Stimulated activated CD8-positive, alpha-beta memory T cell treated with anti-CD3 and anti-CD28 coated beads, Interleukin-15, amount 100 ng/mL, for 48 hours (primary cell): ENCODE data around the gene SPATA33.
"Not testable (repeated sequence)": the region's sequence is repeated elsewhere in the genome, so short reads cannot be mapped to it uniquely, and the experiment has no call there.

Experiments
- DNase-seq, 2 donors: peaks; one replicate each; pipeline ENCODE4 v3.0.0-alpha.2; 2020; ENCODE audit warnings: low read depth in 2 of 2

SPATA33 gene

DNA sequence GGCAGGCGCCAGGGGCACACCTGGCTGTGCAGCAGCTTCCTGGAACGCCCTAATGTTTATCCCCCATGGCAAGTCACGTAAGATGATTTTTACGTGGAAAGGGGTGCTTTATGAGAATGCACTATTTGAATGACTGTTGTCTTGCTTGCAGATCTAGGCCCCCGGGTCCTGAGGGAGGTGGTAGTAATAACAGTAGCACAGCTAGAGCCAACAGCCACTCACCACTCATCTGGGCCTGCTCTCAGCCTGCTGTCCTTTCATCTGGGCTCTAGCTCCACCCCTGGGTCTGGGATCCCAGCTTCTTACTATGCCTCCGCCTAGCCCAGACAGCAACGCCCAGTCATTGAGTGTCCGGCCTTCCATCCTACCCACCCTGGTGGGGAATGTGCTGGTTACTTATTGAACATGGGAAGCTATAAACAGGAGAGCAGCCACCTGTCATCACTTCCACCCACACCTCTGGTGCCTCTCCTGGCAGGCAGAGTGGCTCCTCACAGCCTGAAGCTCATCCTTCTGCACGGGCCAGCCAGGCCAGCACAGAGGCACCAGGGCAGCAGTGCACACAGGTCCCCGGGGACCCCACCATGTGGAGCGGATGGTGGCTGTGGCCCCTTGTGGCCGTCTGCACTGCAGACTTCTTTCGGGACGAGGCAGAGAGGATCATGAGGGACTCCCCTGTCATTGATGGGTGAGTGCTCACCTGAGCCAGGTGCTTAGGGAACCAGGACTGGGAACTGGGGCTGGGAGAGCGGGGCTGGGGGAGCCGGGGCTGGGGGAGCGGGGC is 27.6 kb upstream of the SPATA33 start:
- DNase-seq: no peak

DNA sequence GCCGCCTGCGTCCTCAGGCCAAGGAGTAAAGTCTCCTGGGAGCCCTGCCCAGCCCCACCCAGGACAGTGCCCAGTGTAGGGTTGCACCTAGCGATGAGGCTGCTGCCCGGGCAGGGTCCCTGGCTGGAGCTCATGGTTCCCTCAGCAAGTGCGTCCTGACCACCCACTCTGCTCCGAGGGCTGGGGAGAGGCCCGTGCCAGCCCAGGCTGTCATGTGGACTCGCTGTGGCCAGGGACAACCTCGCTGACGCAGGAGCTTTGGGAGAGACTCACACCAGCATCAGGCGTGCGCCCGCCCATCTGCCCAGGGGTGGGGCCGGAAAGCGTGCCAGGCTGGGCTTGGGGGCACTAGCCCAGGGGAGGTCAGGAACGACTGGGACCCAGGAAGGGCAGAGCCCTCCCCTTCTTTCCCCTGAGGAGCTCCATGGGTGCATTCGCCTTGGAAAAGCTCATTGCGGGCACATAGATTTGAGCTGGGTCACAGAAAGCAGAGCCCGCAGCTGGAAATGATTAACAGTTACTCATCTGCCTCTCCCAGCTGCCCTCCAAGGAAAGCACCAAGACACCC is 24.5 kb upstream of the SPATA33 start:
- DNase-seq: no peak

DNA sequence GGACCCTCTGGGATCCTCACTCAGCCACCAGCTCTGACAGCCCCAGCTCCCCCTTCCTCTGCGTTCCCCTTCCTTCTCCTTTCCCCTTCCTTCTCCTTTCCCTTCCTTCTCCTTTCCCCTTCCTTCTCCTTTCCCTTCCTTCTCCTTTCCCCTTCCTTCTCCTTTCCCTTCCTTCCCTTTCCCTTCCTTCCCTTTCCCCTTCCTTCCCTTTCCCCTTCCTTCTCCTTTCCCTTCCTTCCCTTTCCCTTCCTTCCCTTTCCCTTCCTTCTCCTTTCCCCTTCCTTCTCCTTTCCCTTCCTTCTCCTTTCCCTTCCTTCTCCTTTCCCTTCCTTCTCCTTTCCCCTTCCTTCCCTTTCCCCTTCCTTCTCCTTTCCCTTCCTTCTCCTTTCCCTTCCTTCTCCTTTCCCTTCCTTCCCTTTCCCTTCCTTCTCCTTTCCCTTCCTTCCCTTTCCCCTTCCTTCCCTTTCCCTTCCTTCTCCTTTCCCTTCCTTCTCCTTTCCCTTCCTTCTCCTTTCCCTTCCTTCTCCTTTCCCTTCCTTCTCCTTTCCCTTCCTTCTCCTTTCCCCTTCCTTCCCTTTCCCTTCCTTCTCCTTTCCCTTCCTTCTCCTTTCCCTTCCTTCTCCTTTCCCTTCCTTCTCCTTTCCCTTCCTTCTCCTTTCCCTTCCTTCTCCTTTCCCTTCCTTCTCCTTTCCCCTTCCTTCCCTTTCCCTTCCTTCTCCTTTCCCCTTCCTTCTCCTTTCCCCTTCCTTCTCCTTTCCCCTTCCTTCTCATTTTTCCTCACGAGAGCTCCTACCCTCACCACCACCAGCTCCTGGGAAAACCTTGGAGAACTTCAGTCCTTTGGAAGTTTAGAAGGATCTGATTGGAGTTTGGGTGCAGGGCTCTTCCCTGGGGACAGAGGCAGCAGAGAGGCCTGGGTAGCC is 22.9 kb upstream of the SPATA33 start:
- not testable (repeated sequence) for DNase-seq

DNA sequence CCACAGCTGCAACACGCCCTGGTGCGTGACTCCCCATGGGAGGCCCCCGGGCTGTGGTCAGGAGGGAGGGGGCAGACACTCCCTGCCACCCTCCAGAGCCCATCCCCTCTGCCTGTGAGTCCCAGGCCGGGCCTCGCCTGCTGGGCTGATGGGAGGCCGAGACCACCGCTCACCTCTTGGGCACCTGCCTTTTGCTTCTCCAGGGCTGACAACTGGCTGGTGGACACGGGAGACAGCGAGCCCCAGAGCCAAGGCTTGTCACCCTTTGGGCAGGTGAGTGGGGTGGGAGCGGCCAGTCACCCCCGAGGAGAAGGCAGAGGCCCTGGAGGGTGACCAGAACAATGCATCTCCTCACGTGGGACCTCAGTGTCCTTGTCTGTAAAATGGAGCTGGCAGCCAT is 21.0 kb upstream of the SPATA33 start:
- no peak for DNase-seq

DNA sequence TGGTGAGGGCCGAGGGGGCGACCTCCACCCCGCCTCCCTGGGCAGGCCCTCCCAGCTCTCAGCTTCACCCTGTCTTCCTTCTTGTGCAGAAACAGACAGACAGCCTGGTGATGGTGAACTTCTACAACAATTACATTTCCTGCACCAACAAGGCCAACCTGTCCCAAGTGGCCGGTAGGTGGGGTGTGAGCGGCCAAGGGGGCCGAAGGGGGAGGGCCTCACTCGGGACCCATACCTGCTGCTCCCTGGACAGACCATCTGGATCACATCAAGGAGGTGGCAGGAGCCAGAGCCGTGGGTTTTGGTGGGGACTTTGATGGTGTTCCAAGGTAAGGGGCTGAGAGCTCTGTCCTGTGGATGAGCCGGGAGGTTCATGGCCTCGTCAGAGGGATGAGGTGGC is 20.3 kb upstream of the SPATA33 start:
- DNase-seq: no peak

DNA sequence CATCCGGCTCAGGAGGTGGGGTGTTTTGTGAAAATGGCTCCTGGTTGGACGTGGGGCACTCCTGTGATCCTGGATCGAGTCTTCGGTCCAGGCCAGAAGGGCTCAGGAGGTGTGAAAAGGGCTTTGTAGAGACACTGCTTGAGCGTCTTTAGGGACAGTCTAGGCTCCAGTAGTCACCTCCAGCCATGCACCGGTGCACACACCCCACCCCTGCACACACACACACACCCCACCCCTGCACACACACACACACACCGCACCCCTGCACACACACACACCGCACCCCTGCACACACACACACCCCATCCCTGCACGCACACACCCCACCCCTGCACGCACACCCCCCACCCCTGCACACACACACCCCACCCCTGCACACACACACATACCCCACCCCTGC is 19.2 kb upstream of the SPATA33 start:
- no peak for DNase-seq

DNA sequence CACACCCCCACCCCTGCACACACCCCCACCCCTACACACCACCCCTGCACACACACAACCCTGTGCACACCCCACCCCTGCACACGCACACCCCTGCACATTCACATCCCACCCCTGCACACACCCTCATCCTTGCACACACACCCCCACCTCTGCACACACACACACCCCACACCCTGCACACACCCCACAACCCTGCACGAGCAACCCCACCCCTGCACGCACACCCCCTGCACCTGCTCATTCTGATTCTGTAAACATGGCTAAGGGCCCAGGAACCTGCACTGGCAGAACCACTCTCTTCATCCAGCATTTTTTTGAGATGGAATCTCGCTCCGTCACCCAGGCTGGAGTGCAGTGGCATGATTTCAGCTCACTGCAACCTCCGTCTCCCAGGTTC is 18.3 kb upstream of the SPATA33 start:
- no peak for DNase-seq

DNA sequence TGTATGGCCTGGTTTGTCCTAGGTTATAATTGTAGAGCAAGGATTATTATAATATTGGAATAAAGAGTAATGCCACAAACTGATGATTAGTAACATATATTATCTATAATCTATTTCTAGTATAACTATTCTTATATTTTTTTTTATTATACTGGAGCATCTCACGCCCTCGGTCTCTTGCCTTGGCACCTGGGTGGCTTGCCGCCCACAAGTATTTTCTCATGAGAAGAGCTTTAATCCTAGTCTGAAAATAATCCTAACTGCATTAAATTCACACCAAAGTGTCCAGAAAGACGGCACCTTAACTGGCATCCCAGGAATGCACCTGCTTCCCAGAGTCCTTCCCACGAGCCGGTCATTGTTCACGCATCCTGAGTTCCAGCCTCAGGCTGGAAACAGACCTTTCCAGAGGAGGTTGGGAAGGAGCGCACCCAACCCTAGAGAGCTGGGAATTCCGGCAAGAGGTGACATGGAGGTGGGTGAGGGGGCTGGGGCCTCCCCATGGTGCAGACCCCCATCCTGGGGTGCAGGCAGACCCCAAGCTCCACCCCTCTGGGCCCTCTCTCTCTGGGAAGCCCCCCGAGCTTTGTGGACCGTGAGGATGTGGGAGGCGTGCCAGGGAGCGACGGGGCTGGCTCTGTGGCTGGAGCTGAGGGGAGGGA is 16.0 kb upstream of the SPATA33 start:
- no peak for DNase-seq

DNA sequence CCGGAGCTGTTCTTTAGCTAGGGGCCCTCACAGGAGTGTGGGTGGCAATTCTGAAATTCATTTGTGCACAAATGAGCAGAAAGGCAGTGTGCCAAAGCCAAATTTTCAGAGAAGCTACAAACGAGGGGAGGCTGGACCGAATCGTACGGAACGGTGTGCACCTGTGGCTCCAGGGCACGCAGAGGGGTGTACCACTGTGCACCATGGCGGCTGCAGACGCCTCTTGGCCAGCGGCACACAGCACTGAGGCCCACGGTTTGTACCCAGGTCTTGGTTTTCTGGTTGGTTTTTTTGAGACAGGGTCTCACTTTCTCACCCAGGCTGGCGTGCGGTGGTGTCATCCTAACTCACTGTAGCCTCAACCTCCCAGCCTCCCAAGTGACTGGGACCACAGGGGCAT is 15.1 kb upstream of the SPATA33 start:
- no peak for DNase-seq

DNA sequence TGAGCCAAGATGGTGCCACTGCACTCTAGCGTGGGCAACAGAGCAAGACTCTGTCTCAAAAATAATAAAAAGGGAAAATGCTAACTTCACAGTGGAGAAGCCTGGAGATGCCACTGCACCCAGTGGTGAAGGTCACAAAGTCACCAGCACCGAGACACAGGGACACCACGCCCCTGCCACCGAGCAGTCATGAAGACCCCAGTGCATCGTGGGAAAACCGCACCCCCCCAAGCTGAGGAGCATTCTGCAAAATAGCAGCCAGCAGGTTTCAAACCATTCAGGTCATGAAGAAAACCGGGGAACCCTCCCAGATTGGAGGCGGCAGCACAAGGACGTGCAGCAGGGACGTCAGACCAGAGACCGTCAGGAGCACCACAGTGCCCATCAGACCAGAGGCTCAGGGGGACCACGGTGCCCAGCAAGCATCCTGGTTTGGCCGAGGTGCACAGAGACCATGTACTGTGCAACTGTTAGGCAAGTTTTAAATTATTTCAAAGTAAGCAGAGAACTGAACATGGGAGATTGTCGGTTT is 13.8 kb upstream of the SPATA33 start:
- no peak for DNase-seq

DNA sequence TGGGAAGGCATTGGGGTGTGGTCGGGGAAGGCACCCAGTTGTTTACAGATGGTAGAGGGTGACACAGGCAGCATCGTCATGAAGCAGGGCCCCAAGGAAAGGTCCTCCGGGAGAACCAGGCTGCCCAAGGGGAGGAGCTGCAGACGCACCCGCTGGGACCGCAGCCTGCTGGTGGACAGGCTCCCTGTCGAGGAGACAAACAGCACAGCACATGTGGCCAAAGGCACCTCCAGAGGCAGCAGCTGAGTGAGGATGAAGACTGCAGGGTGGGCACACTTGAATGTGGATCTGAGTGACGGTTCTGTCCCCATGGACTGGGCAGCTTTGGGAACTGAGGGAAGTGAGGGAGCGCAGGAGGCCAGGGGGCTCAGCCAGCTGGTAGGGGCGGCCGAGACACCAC is 12.5 kb upstream of the SPATA33 start:
- no peak for DNase-seq

DNA sequence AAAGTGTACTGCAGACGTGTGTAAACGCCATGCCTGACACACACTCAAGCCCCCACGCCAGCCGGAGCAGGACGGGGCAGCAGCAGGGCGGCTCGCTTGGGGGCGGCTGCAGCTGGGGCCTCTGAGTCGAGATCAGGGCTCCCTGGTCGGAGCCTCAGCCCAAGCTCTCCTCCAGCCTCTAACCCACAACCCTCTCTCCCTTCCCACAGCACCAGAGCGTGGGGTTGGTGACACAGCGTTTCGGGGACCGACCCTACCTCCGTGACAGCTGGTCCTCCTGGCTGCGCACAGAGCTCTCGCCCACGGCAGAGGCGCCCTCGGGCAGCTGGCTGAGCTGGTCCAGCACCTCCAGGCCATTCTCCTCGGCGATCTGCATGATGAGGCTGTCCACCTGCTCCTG is 11.4 kb upstream of the SPATA33 start:
- no peak for DNase-seq

DNA sequence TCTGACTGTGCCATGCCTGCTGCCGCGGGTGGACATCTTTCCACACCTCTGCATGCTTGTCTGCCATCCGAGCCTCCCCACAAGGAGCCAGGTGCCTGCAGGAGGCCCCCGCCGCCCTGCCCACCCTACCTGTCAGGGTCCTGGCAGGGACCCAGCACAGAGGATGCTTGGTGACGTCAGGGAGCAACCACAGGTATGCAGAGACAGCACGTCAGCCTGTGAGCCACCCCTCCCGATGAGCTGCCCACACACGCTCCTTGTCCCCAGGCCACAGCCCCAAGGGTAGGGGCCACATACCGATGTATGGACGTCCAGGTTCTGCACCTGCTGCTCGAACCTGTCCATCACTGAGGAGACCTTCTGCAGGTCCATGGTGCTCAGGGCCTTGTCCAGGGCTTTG is 10.7 kb upstream of the SPATA33 start:
- DNase-seq: no peak

DNA sequence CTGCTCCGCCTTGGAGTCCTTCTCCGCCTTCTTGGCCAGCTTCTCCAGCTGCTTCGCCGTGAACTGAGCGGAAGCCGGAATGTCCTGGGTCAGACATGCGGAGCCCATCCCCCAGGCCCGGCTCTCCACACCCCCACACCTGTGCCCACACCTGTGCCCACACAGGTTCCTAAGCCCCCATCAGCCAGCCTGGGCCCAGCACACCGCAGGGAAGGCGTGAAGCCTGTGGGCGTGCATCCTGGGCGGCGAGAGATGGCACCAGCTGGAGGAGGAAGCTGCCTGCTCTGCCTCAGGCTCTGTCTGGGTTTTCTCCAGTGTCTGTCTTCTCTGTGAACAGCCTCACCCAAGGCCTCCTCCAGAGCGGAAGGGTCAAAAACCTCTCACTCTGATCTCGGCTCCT is 6.1 kb upstream of the SPATA33 start:
- no peak for DNase-seq

DNA sequence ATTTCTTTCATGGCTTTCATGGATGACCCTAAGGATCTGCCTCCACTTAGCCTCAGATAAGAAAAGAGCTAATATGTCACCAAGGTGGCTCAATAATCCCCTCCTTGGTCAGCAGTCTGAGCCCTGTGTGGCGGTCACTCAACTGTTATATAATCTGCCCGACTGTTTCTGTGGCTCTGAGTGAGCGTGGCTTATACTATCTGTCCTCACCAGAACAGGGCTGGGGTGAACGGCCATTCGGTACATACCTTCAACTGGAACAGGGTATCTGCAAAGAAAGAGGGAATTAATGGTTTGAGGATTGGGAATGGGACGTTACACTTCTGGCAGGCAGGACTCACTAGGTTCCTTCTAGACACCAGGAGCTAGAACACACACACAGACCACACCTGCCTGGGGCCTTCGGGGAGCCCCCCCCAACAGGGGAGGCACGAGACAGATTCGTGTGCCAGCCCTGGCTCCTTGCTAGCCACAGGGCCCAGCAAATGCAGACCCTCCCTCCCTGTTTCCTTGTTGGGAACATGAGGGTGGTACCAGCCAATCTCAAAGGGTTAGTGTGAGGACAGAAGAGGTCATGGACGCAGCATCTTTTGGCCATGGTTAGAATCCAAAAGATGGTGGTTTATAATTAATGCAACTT is 3.9 kb upstream of the SPATA33 start:
- DNase-seq: no peak

DNA sequence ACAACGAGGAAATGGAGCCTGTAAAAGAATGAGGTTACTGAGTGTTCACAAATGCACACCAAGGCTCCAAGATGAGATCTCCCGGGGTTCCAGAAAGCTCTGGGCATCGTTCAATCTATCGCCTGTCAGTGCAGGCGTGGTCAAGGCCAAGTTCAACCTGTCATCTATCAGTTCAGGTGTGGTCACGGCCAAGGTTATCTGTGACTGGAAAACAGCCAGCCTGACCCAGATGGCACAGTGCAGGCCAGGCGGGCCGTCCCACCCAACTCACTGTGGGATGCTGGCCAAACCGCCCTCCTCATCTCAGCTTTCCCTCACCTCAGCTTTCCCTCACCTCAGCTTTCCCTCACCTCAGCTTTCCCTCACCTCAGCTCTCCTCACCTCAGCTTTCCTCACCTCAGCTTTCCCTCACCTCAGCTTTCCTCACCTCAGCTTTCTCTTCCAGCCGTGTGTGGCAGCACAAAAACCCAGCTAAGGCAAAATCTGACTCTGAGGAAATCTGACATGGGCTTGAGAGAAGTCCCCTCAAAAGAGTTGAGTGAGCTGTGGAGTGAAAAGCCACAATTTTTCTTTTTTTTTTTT is 2.5 kb upstream of the SPATA33 start:
- no peak for DNase-seq

DNA sequence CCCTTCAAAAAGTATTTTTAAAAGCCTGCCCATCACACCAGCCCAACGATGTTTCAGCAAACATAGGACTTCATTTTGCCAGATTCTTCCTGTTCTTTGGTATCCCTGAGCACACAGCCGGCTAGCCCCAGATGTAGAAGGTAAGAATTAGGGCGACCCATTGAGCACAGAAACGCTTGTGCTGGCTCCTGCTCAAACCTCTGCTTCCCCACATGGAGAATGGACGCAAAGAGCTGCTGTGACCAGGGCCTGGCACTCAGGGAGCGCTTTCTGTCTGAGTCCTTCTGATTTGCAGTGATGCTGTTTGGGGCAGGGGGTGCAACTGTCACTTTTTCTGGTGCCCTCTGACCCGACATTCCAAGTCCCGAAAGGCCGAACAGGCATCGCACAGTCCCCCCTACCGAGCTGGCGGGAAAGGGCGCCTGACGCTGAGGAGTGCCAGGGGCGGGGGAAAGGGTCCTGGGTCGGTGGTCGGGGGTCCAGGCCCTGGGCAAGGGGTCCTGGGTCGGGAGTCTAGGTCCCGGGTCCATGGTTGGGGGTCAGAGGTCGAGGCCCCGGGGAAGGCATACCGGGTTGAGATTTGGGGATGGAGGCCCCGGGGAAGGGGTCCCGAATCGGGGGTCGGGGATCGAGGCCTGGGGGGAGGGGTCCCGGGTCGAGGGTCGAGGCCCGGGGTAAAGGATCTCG is 1.1 kb upstream of the SPATA33 start:
- DNase-seq: no peak

DNA sequence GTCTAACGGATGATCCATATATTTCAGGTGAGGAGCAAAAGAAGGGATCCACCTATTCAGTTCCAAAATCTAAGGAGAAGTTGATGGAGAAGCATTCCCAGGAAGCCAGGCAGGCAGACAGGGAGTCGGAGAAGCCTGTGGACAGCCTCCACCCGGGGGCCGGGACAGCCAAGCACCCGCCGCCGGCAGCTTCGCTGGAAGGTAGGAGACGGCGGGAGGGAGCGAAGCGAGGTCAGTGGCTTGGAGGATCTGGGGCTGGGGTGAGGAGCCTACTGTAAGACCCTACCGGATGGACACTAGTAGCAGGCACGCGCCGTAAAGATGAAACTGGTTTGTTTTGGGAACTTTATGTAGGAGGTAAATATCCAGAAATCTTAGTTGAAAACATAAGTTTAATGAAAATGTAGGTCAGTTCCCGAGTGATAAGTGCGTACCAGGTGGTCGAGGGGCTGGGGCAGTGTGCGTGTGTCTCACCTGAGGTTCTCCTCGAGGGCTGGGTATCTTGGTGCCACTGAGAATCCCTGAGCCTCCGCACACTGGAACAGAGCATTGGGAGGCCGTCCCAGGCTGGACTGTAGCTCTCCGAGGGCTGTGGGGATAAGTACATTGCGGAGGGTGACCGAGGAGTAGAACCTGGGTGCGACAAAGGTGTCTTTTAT is 714 bp downstream of the SPATA33 start:
- DNase-seq: no peak

DNA sequence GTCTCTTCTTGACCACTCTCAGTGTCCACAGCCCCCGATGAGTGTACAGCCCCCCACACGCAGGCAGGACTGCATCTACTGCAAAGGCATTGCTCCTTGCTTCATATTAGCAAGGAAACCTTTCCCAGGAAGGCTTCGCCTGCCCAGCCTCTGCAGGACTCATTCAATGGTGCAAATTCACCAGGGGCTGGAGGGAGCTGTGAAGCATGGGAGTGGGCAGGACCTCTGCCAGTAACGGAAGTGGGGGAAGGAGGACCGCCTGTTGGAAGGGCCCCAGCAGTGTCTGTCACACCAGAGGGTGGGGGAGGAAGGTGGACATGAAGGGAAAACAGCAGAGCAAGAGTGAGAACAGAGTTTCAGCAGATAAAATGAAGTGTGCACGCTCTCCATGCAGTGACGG is 2.5 kb downstream of the SPATA33 start:
- DNase-seq: no peak

DNA sequence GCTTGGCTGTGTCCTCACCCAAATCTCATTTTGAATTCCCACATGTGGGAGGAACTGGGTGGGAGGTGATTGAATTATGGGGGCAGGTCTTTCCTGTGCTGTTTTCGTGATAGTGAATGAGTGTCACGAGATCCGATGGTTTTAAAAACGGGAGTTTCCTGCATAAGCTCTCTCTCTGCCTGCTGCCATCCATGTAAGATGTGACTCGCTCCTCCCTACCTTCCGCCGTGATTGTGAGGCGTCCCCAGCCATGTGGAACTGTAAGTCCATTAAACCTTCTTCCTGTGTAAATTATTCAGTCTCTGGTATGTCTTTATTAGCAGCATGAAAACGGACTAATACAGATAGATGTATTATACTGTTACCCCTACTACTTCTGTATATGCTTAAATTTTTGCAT is 3.6 kb downstream of the SPATA33 start:
- DNase-seq: no peak
